K562 (cell line): ENCODE results near the gene KAT5. TPM values are rescaled to one million over a fixed set of nuclear protein-coding genes. Genes with fewer than 3 reads are reported as not detected.

Experiments used
- MYNN ChIP-seq, 2 experiments: sonication (generic); formaldehyde crosslinking in 1 of 2; IDR thresholded peaks; 2 replicates each; pipeline versions ENCODE4 v1.5.0 to v1.6.1; 2016 to 2020; ENCODE audit warnings: antibody characterized with exemption in 1 of 2, missing genetic modification reagents in 1 of 2
- RFX5 ChIP-seq: IDR thresholded peaks from 2 replicates; pipeline ENCODE4 v1.6.1; 2011; ENCODE audit warnings: low read depth, mild to moderate bottlenecking, improper control_type of control experiment, low read length
- ZFX ChIP-seq: sonication (generic); formaldehyde crosslinking; IDR thresholded peaks from 2 replicates; pipeline ENCODE4 v1.8.0; 2022; ENCODE audit warnings: mild to moderate bottlenecking, missing genetic modification reagents, moderate library complexity
- polyA plus RNA-seq, 8 experiments: library from polyadenylated mRNA; depleted of rRNA in 4 of 8; stranded (reverse) in 5 of 8; unstranded in 3 of 8; fragments of >200 nt; fragmentation: Nextera tagmentation in 2 of 8; fragmentation: Illumina TruSeq in 1 of 8; extraction: Ambion mirVana in 2 of 8; extraction: Trizol in 1 of 8; gene quantifications; 2 replicates each; pipeline versions ENCODE4 v1.2.1 to v1.2.3, GENCODE V29; 2011 to 2014; ENCODE audit warnings: inconsistent platforms in 1 of 8, missing spikeins in 1 of 8
- total RNA-seq, 7 experiments: library from RNA; depleted of rRNA in 6 of 7; stranded (reverse); fragments of >200 nt in 6 of 7; fragmentation: Illumina TruSeq in 2 of 7; extraction: Trizol in 2 of 7; gene quantifications; 2 replicates each; pipeline versions ENCODE4 v1.2.1 to v1.2.3, GENCODE V29; 2011 to 2021; ENCODE audit warnings: low replicate concordance in 1 of 7
- TF ChIP-seq, protein P1 (sequence below): fragments of 450-650 bp; IDR thresholded peaks from 2 replicates; pipeline ENCODE4 v1.6.1; 2016; ENCODE audit warnings: low read depth, mild to moderate bottlenecking, moderate library complexity
- TF ChIP-seq, protein P2 (sequence below): fragments of 450-650 bp; IDR thresholded peaks from 2 replicates; pipeline ENCODE4 v1.6.1; 2016; ENCODE audit warnings: low read depth

The KAT5 gene
- total and polyA plus RNA-seq, 9 of the 15 experiments (the other 6 are each of a cell fraction or from before 2014, with no cell fraction given): 3.6 to 76.8 (median 52.7) TPM

DNA sequence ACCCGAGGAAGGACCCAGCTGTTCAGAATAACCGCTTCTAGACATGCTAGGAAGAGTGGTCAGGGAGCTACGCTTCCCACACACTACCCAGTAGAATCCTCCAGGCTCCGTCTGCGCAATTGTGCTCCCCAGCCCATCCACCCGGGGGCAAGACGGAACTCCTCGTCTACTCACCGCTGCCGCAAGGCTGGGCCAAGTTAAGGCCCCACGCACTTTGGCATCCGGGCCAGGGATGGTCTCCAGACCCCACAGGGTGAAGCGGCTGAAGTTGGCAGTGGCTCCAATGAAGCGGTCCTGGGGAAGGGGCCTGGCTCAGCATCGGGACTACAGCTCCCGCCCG lies 7.8 kb downstream of the KAT5 start (continued):
- TF ChIP-seq ZFX (CRISPR knock-in tag) (no peak), RFX5 (no peak), MYNN (IDR thresholded peaks at IDR 0.05) (peak; percentile 35; the same call in 1 of the 2 replicates), MYNN (CRISPR knock-in tag; IDR thresholded peaks at IDR 0.05) (no peak)
- TF ChIP-seq, protein P1, sequence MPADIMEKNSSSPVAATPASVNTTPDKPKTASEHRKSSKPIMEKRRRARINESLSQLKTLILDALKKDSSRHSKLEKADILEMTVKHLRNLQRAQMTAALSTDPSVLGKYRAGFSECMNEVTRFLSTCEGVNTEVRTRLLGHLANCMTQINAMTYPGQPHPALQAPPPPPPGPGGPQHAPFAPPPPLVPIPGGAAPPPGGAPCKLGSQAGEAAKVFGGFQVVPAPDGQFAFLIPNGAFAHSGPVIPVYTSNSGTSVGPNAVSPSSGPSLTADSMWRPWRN: no peak
- TF ChIP-seq, protein P2, sequence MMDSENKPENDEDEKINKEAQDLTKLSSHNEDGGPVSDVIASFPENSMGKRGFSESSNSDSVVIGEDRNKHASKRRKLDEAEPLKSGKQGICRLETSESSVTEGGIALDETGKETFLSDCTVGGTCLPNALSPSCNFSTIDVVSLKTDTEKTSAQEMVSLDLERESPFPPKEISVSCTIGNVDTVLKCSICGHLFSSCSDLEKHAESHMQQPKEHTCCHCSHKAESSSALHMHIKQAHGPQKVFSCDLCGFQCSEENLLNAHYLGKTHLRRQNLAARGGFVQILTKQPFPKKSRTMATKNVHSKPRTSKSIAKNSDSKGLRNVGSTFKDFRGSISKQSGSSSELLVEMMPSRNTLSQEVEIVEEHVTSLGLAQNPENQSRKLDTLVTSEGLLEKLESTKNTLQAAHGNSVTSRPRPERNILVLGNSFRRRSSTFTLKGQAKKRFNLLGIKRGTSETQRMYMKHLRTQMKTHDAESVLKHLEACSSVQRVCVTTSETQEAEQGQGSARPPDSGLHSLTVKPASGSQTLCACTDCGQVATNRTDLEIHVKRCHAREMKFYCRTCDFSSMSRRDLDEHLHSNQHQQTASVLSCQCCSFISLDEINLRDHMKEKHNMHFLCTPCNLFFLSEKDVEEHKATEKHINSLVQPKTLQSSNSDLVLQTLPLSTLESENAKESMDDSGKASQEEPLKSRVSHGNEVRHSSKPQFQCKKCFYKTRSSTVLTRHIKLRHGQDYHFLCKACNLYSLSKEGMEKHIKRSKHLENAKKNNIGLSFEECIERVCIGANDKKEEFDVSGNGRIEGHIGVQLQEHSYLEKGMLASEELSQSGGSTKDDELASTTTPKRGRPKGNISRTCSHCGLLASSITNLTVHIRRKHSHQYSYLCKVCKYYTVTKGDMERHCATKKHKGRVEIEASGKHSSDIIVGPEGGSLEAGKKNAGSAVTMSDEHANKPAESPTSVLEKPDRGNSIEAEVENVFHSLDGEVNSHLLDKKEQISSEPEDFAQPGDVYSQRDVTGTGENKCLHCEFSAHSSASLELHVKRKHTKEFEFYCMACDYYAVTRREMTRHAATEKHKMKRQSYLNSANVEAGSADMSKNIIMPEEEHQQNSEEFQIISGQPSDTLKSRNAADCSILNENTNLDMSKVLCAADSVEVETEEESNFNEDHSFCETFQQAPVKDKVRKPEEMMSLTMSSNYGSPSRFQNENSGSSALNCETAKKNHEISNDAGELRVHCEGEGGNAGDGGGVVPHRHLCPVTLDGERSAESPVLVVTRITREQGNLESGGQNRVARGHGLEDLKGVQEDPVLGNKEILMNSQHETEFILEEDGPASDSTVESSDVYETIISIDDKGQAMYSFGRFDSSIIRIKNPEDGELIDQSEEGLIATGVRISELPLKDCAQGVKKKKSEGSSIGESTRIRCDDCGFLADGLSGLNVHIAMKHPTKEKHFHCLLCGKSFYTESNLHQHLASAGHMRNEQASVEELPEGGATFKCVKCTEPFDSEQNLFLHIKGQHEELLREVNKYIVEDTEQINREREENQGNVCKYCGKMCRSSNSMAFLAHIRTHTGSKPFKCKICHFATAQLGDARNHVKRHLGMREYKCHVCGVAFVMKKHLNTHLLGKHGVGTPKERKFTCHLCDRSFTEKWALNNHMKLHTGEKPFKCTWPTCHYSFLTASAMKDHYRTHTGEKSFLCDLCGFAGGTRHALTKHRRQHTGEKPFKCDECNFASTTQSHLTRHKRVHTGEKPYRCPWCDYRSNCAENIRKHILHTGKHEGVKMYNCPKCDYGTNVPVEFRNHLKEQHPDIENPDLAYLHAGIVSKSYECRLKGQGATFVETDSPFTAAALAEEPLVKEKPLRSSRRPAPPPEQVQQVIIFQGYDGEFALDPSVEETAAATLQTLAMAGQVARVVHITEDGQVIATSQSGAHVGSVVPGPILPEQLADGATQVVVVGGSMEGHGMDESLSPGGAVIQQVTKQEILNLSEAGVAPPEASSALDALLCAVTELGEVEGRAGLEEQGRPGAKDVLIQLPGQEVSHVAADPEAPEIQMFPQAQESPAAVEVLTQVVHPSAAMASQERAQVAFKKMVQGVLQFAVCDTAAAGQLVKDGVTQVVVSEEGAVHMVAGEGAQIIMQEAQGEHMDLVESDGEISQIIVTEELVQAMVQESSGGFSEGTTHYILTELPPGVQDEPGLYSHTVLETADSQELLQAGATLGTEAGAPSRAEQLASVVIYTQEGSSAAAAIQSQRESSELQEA: no peak
